Fibroblast of pulmonary artery (primary cell): Measurements from ENCODE around the gene DLG1.

Source experiments
- DNase-seq: peaks from one replicate; pipeline ENCODE4 v3.0.0-alpha.2; 2010; ENCODE audit warnings: low read depth
- H3K4me3 ChIP-seq: replicated peaks from 2 replicates; pipeline ENCODE4 v1.5.1; 2011; ENCODE audit warnings: low read depth, mild to moderate bottlenecking, control low read depth, low read length, moderate library complexity
- TF ChIP-seq, protein P1 (sequence below): IDR thresholded peaks from 2 replicates; pipeline ENCODE4 v1.5.1; 2011; ENCODE audit warnings: mild to moderate bottlenecking, control low read depth, low read length, inconsistent platforms; ENCODE audit errors: missing control alignments

DLG1 gene

DNA sequence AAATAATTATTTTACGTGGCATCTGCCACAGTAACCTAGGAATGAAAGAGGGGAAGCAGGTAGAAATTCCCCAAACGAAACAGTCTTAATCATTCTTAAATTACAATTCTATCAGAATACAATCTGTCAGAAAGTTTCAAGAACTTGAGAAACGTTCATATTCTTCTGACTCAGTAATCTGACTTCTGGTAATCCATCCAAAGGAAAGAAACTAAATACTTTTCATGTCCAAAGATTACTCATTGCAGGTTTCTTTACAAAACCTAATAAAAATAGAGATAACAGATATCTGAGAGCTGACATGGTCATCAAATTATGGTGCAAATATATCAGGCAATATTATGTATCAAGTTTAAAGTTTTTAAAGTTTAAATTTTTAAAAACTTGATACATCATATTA is 109.4 kb downstream of the DLG1 start:
- no peak for DNase-seq
- H3K4me3 ChIP-seq: no peak overlapping the region
- TF ChIP-seq, protein P1, sequence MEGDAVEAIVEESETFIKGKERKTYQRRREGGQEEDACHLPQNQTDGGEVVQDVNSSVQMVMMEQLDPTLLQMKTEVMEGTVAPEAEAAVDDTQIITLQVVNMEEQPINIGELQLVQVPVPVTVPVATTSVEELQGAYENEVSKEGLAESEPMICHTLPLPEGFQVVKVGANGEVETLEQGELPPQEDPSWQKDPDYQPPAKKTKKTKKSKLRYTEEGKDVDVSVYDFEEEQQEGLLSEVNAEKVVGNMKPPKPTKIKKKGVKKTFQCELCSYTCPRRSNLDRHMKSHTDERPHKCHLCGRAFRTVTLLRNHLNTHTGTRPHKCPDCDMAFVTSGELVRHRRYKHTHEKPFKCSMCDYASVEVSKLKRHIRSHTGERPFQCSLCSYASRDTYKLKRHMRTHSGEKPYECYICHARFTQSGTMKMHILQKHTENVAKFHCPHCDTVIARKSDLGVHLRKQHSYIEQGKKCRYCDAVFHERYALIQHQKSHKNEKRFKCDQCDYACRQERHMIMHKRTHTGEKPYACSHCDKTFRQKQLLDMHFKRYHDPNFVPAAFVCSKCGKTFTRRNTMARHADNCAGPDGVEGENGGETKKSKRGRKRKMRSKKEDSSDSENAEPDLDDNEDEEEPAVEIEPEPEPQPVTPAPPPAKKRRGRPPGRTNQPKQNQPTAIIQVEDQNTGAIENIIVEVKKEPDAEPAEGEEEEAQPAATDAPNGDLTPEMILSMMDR: no peak

DNA sequence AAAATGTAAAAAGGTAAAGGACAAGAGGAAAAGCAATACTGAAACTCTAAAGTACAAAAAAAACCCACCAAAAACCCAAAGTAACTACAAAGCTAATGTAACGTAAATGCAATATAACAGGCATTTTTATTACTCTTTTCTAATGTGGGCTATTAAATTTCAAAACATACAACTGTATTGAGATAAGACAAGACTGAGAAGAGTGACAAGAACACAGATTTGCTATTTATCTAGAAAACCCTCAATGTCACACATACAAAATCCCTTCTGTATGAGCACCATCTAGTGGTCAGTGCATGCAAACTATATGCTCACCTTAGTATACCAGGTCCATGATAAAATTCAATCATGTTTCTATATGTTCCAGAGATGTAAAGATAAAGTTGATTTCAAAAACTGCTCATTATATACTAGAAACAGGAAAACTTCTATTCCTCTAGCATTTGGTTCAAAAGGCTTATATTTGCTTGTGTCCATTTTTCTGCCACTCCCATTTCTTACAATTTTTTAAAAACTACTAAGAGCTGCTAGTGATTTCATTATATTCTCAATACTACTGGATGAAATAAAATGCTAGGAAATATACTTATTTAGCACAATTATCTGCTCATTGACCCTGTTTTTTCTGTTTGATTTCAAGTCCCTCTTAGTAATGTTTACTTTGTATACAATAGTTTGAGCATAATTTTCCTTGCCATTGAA is 111.4 kb downstream of the DLG1 start:
- TF ChIP-seq, protein P1: peak; percentile 84
- DNase-seq: peak; percentile 80
- H3K4me3 ChIP-seq: no peak overlapping the region

DNA sequence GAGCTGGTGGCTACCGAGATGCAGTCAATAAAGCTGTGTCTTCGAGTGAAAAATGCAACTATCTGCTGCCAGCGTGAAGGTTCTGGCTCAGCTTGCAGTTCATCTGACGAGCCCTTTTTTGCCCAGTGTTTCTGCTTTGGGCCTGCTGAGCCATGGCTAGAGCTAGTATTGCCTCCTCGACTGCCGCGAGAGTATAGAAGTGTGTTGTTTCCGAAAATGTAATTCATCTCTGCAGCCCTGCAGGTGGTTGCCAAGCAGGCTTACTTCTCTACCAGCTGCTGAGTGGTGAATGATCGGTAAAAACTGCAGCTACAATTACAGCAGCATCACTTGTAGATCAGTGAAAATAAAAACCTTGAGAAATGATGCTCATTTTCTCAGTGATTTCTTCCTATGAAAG is 114.8 kb downstream of the DLG1 start:
- TF ChIP-seq, protein P1: no peak
- DNase-seq: no peak
- no peak overlapping the region for H3K4me3 ChIP-seq

DNA sequence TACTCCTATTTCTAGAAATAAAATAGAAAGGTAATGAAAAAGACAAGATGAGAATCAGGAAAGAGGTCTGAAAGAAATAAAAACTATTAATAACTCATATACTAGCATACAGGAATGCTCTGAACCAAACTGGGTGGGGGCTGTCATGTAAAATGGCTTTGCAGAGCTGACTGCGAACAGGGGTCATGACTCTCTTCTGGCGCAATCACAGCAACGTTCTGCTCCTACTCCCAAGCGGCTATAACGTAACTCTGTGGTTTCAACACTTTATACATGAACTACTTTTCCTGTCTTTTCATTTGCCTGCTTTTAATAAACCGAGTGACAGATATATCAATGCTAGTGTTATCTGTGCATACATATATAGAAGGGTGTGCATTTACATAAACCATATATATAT is 116.7 kb downstream of the DLG1 start:
- H3K4me3 ChIP-seq: no peak overlapping the region
- TF ChIP-seq, protein P1: no peak
- peak; percentile 92 for DNase-seq

DNA sequence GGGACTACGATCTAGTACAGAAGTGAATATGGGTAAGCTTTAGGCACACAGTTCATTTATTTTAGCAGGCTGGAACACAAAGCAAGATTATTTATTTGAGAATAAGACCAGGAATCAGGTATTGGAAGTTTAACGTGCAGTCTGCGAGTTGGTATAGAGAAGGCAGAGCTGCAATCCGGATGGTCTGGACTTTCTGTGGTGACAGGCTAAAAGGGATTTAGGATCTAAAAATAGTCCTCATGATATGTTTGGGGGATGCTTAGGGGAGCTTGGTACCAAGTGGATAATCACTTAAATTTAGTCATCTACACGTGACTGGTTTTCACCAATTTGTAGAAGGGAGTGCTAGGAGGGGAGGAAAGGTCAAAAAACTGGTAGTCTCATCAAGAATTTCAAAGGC is 119.4 kb downstream of the DLG1 start:
- TF ChIP-seq, protein P1: no peak
- DNase-seq: no peak
- H3K4me3 ChIP-seq: no peak overlapping the region

DNA sequence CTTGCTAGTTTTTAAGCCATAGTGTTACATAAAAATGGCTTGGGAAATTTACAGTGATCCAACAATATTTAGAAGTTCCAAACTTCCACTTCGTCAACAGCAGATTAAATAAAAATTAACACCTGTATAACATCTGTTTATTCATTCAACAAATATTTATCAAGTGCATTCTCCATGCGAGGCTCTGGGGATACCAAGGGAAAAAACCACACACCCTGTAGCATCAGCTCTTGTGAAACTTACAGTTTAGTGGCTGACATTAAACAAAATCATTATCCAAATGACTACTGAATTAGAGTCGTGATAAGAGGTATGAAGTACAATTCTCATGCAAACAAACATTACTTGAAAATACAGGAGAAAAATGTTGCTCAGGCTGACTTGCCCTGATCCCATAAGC is 122.9 kb downstream of the DLG1 start:
- H3K4me3 ChIP-seq: no peak overlapping the region
- no peak for DNase-seq
- TF ChIP-seq, protein P1: no peak

DNA sequence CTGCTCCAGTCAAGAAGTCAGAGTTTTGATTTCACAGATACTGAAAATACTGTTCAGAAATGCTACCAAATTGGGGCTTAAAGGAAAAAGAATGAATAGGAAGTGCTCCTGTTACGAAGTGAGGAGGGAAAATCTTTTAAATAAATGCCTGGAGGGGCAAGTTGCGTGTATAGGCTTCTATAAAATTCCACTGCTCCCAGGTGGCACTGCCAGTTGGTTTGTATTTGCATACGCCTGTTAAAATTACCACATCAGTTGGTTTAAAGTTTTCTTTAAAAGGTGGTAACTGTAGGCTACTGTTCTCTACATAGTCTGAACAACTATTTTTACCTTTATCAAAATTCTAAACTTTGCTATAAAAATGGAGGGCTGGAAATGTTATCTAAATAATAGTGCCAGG is 123.5 kb downstream of the DLG1 start:
- TF ChIP-seq, protein P1: no peak

More for the DNA sequence above, 123.5 kb downstream of the DLG1 start:
- H3K4me3 ChIP-seq: no peak overlapping the region
- DNase-seq: no peak
